ENCODE measurements around the gene XPNPEP1. TPM values are rescaled to one million over a fixed set of nuclear protein-coding genes. Genes with fewer than 3 reads are reported as not detected.

Gene XPNPEP1
- polyA plus RNA-seq, 1 of the 3 experiments (the other 2 are of a cell fraction): 167 TPM

GRCh38 chr10:109902992-109903947 lies 20.0 kb downstream of the XPNPEP1 start:
- Histone ChIP-seq H3K9me3 (no peaks in the 10 kb centered on the region), H3K4me1 (ENCODE audit: control insufficient read depth in 1 of 2, insufficient read depth in 2 of 2, low read depth in 1 of 2, low read length in 1 of 2) (peaks cover 3 to 15% of the 10 kb centered on the region in 2 experiments; a peak in 2 of 4 replicates), H3K9me2 (no peaks in the 10 kb centered on the region), H3K4me2 (no peak overlapping the region), H3K4me3 (ENCODE audit: low read depth in 2 of 2, low read length in 1 of 2) (no peak overlapping the region), H3F3A (replicated peaks; ENCODE audit: insufficient read depth) (no peaks in the 10 kb centered on the region), H3K27me3 (ENCODE audit: insufficient read depth) (no peaks in the 10 kb centered on the region), H4K20me1 (ENCODE audit: insufficient read depth) (no peaks in the 10 kb centered on the region), H3K36me3 (replicated peaks in 1 of 2; ENCODE audit: control insufficient read depth in 1 of 2, insufficient read depth in 2 of 2, low read length in 1 of 2) (peaks cover 24 to 27% of the 10 kb centered on the region in 2 experiments), H3K79me2 (ENCODE audit: insufficient read depth) (peaks cover 42% of the 10 kb centered on the region), H3K9ac (no peak overlapping the region), H2AFZ (ENCODE audit: low read depth) (no peak overlapping the region), H3K27ac (ENCODE audit: low read depth in 2 of 2, low read length in 1 of 2) (peak overlapping the region in 1 of 2 experiments; percentile 18; a peak in 1 of 4 replicates)
- TF ChIP-seq FOSL2 (IDR thresholded peaks at IDR 0.05; ENCODE audit: borderline replicate concordance, low read depth) (peak; percentile 10; the same call in 1 of the 2 replicates), RAD21 (IDR thresholded peaks at IDR 0.05; ENCODE audit: low read length) (no peak)
- WGBS (ENCODE audit: low lambda C conversion rate): 86% methylated on average over 7 of the region's 7 CpGs
- ChIA-PET POLR2A (no interaction called here), CTCF (interaction anchor here (0.5 to 5.3 kb wide), 4 partner anchors 10 to 213 kb away, joined by 3 to 17 read pairs (median 3); no protein-coding TSS in a partner anchor)
- DNase-seq: no peak

- CTCF ChIA-PET: interaction anchor here (0.6 to 7.6 kb wide), 4 partner anchors 9 to 526 kb away, joined by 3 to 61 read pairs (median 12); no protein-coding TSS in a partner anchor
Observed at GRCh38 chr10:109899356-109900331, 23.7 kb downstream of the XPNPEP1 start.

More at GRCh38 chr10:109899356-109900331, 23.7 kb downstream of the XPNPEP1 start:
- Histone ChIP-seq H3K36me3 (replicated peaks in 1 of 2; ENCODE audit: control insufficient read depth in 1 of 2, insufficient read depth in 2 of 2, low read length in 1 of 2) (peaks cover 8 to 18% of the 10 kb centered on the region in 2 experiments), H3K27me3 (ENCODE audit: insufficient read depth) (no peaks in the 10 kb centered on the region), H4K20me1 (ENCODE audit: insufficient read depth) (no peaks in the 10 kb centered on the region), H2AFZ (ENCODE audit: low read depth) (no peak overlapping the region), H3K4me1 (ENCODE audit: control insufficient read depth in 1 of 2, insufficient read depth in 2 of 2, low read depth in 1 of 2, low read length in 1 of 2) (peaks cover 13 to 25% of the 10 kb centered on the region in 2 experiments; a peak in 3 of 4 replicates), H3K9me2 (no peaks in the 10 kb centered on the region), H3K9ac (no peak overlapping the region), H3K27ac (ENCODE audit: low read depth in 2 of 2, low read length in 1 of 2) (no peak overlapping the region), H3K9me3 (no peaks in the 10 kb centered on the region), H3K4me2 (no peak overlapping the region), H3K79me2 (ENCODE audit: insufficient read depth) (peaks cover 55% of the 10 kb centered on the region), H3F3A (replicated peaks; ENCODE audit: insufficient read depth) (peaks cover 5% of the 10 kb centered on the region), H3K4me3 (ENCODE audit: low read depth in 2 of 2, low read length in 1 of 2) (no peak overlapping the region)
- 94% methylated on average over 9 of the region's 9 CpGs for WGBS (ENCODE audit: low lambda C conversion rate)
- TF ChIP-seq GATA2 (CRISPR knock-in tag; IDR thresholded peaks at IDR 0.05) (no peak), PBX3 (IDR thresholded peaks at IDR 0.05) (no peak), RFX5 (IDR thresholded peaks at IDR 0.05; ENCODE audit: low read length) (no peak), MAX (IDR thresholded peaks at IDR 0.05; ENCODE audit: low read depth) (no peak), FOXM1 (IDR thresholded peaks at IDR 0.05; ENCODE audit: low read depth) (no peak), TCF12 (IDR thresholded peaks at IDR 0.05) (no peak), IRF3 (IDR thresholded peaks at IDR 0.05; ENCODE audit: low read depth, low read length) (no peak), MEF2A (IDR thresholded peaks at IDR 0.05; ENCODE audit: borderline replicate concordance, low read depth) (no peak), RXRA (IDR thresholded peaks at IDR 0.05; ENCODE audit: borderline replicate concordance, low read depth) (no peak), SMC3 (IDR thresholded peaks at IDR 0.05; ENCODE audit: low read depth, low read length) (no peak), RAD21 (IDR thresholded peaks at IDR 0.05; ENCODE audit: low read length) (no peak), GABPA (IDR thresholded peaks at IDR 0.05; ENCODE audit: low read depth) (no peak), EP300 (IDR thresholded peaks at IDR 0.05; ENCODE audit: borderline replicate concordance in 1 of 2, low read depth in 1 of 2, low read length in 1 of 2) (no peak), ZBTB33 (IDR thresholded peaks at IDR 0.05; ENCODE audit: borderline replicate concordance, low read depth) (no peak)
- no peak for DNase-seq
- POLR2A ChIA-PET: interaction anchor here (0.8 kb wide), 1 partner anchor 11 kb away, joined by 4 read pairs; no protein-coding TSS in a partner anchor

All from SK-N-SH (cell line).